ENCODE results near the gene GREB1L.

Gene GREB1L

DNA sequence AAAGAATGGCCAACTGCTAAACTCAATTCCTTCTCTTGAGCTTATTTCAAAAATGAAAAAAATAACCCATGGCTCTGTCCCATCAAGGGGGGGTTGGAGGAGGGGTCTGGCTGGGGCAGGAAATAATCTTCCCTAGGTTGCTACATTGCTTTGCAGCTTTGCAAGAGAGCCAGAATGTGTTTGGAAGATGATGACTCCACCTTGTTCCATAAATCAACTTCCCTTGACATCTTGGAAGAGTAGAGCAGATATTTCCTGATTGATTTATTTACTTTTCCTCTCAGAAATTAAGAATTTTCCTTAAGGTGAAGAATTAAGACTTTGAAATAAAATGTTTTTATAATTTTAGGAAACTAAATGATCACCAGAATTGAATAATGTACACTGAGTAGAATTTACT lies 317.2 kb downstream of the GREB1L start:
- DNase-seq (ENCODE audit: low read depth, low spot score), result no peak

GRCh38 chr18:21571772-21572171 lies 329.7 kb downstream of the GREB1L start:
- DNase-seq (ENCODE audit: low read depth, low spot score), result no peak

All from activated CD4-positive, CD25-positive, alpha-beta regulatory T cell treated with anti-CD3 and anti-CD28 coated beads, Interleukin-2, amount 50 U/mL, for 16 hours (primary cell).